ENCODE measurements around the gene ATIC. TPM values are rescaled to one million over a fixed set of nuclear protein-coding genes. Genes with fewer than 3 reads are reported as not detected.

ATIC gene
- total RNA-seq, 1 experiment from 2014 or later = 295 TPM

- Histone ChIP-seq H3K27me3 (ENCODE audit: insufficient read depth, low read length) (no peaks in the 10 kb centered on the region), H3K79me1 (ENCODE audit: insufficient read depth, low read depth, low read length, poor library complexity, severe bottlenecking) (no peaks in the 10 kb centered on the region), H2BK15ac (ENCODE audit: low read depth, low read length) (no peak overlapping the region), H3K23me2 (ENCODE audit: insufficient read length, low read depth, low read length, poor library complexity, severe bottlenecking) (no peaks in the 10 kb centered on the region), H3T11ph (ENCODE audit: low read length) (no peak overlapping the region), H3K9ac (ENCODE audit: extremely low read depth, insufficient read length, low read length) (no peak overlapping the region), H3K9me3 (ENCODE audit: control insufficient read depth, low read depth, low read length) (no peaks in the 10 kb centered on the region), H2AFZ (ENCODE audit: low read length) (no peak overlapping the region), H3K14ac (ENCODE audit: insufficient read depth, low read length) (no peak overlapping the region), H4K8ac (replicated peaks; ENCODE audit: insufficient read length, low read depth, low read length) (no peak overlapping the region), H2AK5ac (ENCODE audit: insufficient read length, low read length) (no peak overlapping the region), H3K79me2 (ENCODE audit: insufficient read depth, low read length) (no peaks in the 10 kb centered on the region), H4K5ac (ENCODE audit: insufficient read length, low read depth, low read length) (no peak overlapping the region), H2BK120ac (ENCODE audit: low read depth, low read length, poor library complexity, severe bottlenecking) (no peak overlapping the region), H3K56ac (ENCODE audit: insufficient read length, low read depth, low read length) (no peak overlapping the region), H3K23ac (ENCODE audit: insufficient read length, low read depth, low read length) (no peak overlapping the region), H3K4me2 (ENCODE audit: insufficient read depth, insufficient read length, low read length) (no peak overlapping the region), H2BK12ac (ENCODE audit: insufficient read length, low read depth, low read length) (no peak overlapping the region), H3K4me1 (ENCODE audit: insufficient read depth, low read length) (peaks cover 5% of the 10 kb centered on the region; the same call in 1 of the 2 replicates), H4K91ac (ENCODE audit: insufficient read length, low read depth, low read length) (no peak overlapping the region), H4K20me1 (ENCODE audit: control insufficient read depth, insufficient read depth, insufficient read length) (no peaks in the 10 kb centered on the region), H3K18ac (ENCODE audit: insufficient read length, low read depth, low read length) (no peak overlapping the region), H2BK5ac (ENCODE audit: insufficient read length, low read length) (no peak overlapping the region), H3K27ac (ENCODE audit: insufficient read length, low read depth, low read length) (no peak overlapping the region), H3K4ac (ENCODE audit: low read depth, low read length) (no peak overlapping the region), H2BK20ac (ENCODE audit: low read depth, low read length, poor library complexity, severe bottlenecking) (no peak overlapping the region)
- Mint-ChIP-seq H3K27ac (no peak overlapping the region), H3K27me3 (ENCODE audit: low read depth) (no peaks in the 10 kb centered on the region), H3K4me1 (peaks cover 14 to 18% of the 10 kb centered on the region in 2 experiments), H3K36me3 (ENCODE audit: insufficient read depth in 1 of 3, low read depth in 3 of 3) (peaks cover 20 to 41% (median 20%) of the 10 kb centered on the region in 3 experiments), H3K4me3 (no peak overlapping the region), H3K9me3 (peaks cover 0 to 3% of the 10 kb centered on the region in 2 experiments; a peak in 1 of 5 replicates)
- TF ChIP-seq CTCF (conservative IDR thresholded peaks at IDR 0.05) = no peak
- WGBS (ENCODE audit: extremely low coverage, insufficient read length, low lambda C conversion rate) = no CpG with 5 or more reads among the region's 2 CpGs
- DNase-seq = no peak
Measured at GRCh38 chr2:215390550-215390913, 78.7 kb downstream of the ATIC start.

Data from H9 (cell line).